MM.1S (cell line): ENCODE measurements around the gene SNX30.

Source experiments
- EZH2 ChIP-seq: fragments of 300-600 bp; sonication (generic); optimal IDR thresholded peaks from 2 replicates; pipeline ENCODE3; 2017; ENCODE audit warnings: low read depth, mild to moderate bottlenecking, antibody characterized with exemption, low read length, mixed read lengths
- EZH2phosphoT487 ChIP-seq: fragments of 300-600 bp; sonication (generic); IDR thresholded peaks from 2 replicates; pipeline ENCODE4 v1.6.1; 2018; ENCODE audit warnings: antibody characterized with exemption, low read length
- TF ChIP-seq, protein P1 (sequence below): fragments of 300-600 bp; sonication (generic); IDR thresholded peaks from 2 replicates; pipeline ENCODE4 v1.5.1; 2016; ENCODE audit warnings: antibody characterized with exemption, low read length, mixed read lengths

DNA sequence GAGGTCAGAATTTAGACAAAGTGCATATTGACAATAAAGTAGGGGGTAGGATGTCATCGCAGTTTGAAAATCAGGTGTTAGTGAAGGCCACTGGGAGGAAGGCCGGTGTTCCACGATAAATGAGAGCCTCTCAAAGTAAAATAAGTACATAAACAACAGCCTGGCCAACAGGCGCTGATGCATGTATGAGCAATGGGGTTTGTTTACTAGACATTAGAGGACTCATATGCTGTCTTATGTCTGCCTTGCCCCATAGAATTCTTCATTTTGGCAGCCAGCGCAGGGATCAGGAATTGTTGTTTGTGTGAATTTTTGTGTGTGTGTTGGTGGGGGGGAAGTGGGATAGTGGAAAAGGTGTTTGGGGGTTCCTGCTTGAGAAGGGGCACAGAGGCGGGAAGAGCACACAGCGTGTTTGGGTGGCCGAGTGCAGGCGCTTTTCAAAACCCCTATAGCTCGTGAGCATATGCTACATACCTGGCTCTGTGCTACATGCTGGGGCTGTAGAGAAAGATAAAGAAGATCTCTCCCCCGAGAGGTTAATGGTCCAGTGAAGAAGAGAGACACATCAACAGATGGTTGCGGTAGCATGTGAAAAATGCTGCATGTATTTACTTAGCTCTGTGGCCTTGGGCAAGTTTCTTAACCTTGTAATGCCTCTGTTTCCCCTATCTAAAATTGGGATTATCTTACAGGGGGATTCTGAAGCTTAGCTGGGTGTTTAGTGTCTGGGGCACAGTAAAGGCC is 11.5 kb downstream of the SNX30 start:
- TF ChIP-seq, protein P1, sequence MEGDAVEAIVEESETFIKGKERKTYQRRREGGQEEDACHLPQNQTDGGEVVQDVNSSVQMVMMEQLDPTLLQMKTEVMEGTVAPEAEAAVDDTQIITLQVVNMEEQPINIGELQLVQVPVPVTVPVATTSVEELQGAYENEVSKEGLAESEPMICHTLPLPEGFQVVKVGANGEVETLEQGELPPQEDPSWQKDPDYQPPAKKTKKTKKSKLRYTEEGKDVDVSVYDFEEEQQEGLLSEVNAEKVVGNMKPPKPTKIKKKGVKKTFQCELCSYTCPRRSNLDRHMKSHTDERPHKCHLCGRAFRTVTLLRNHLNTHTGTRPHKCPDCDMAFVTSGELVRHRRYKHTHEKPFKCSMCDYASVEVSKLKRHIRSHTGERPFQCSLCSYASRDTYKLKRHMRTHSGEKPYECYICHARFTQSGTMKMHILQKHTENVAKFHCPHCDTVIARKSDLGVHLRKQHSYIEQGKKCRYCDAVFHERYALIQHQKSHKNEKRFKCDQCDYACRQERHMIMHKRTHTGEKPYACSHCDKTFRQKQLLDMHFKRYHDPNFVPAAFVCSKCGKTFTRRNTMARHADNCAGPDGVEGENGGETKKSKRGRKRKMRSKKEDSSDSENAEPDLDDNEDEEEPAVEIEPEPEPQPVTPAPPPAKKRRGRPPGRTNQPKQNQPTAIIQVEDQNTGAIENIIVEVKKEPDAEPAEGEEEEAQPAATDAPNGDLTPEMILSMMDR: no peak
- no peak for TF ChIP-seq EZH2
- TF ChIP-seq EZH2phosphoT487: no peak
